ENCODE measurements around the gene TTLL5.

DNA sequence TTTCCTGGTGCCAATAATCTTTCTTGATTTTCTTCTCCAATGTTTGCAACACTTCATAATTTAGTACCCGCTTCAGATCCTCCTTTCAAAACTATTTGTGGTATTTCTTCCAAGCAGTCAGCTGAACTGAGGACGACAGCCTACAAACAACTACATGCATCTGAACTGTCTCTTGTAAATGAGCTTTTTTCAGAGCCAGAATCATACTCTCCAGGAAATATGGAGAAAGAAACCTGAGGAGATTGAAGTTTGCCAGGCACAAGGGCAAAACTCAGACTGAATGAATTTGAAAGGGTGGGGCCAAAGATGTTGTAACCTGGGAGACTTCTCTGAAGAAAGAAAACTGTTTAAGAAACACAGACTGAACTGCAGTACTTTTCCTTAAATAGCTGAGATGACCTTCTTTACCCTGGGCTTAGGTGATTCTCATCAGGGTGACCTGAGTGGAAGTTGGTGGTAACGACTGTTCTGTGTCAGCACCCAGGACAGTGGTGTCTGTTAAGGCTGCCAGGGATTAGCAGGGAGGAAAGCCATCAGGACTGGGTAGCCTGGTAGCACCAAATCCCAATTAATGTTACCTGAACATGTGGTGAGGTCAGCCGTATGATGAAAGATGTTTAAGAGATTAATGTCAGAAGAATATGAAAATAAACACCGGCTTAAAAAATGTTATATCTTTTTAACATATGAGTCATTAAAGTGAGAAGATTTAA lies 225.7 kb downstream of the TTLL5 start:
- no peak for TF ChIP-seq POLR2A (IDR thresholded peaks at IDR 0.05)
- TF ChIP-seq EP300 (IDR thresholded peaks at IDR 0.05), result no peak
- TF ChIP-seq, protein P1, sequence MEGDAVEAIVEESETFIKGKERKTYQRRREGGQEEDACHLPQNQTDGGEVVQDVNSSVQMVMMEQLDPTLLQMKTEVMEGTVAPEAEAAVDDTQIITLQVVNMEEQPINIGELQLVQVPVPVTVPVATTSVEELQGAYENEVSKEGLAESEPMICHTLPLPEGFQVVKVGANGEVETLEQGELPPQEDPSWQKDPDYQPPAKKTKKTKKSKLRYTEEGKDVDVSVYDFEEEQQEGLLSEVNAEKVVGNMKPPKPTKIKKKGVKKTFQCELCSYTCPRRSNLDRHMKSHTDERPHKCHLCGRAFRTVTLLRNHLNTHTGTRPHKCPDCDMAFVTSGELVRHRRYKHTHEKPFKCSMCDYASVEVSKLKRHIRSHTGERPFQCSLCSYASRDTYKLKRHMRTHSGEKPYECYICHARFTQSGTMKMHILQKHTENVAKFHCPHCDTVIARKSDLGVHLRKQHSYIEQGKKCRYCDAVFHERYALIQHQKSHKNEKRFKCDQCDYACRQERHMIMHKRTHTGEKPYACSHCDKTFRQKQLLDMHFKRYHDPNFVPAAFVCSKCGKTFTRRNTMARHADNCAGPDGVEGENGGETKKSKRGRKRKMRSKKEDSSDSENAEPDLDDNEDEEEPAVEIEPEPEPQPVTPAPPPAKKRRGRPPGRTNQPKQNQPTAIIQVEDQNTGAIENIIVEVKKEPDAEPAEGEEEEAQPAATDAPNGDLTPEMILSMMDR (IDR thresholded peaks at IDR 0.05), result no peak

All from tibial nerve (tissue), 4 donors.